Parathyroid adenoma (tissue), 2 donors: ENCODE measurements around the gene B3GALT5.

Experiments used
- H2AFZ ChIP-seq: fragments of 300-600 bp; sonication (generic); one replicate; pipeline ENCODE4 v1.7.0; 2017; ENCODE audit warnings: antibody characterized with exemption, mild to moderate bottlenecking
- H3K27ac ChIP-seq: fragments of 300-600 bp; sonication (generic); one replicate; pipeline ENCODE4 v1.7.0; 2017
- H3K27me3 ChIP-seq: fragments of 300-600 bp; sonication (generic); one replicate; pipeline ENCODE4 v1.7.0; 2017; ENCODE audit warnings: low read length; ENCODE audit not compliant: control insufficient read depth, insufficient read depth
- H3K36me3 ChIP-seq: fragments of 300-600 bp; sonication (generic); one replicate; pipeline ENCODE4 v1.7.0; 2017; ENCODE audit warnings: low read length; ENCODE audit not compliant: control insufficient read depth, insufficient read depth
- H3K4me1 ChIP-seq: fragments of 300-600 bp; sonication (generic); one replicate; pipeline ENCODE4 v1.7.0; 2017; ENCODE audit warnings: control low read depth
- H3K4me2 ChIP-seq: fragments of 300-600 bp; sonication (generic); one replicate; pipeline ENCODE4 v1.7.0; 2017; ENCODE audit warnings: low read length
- H3K4me3 ChIP-seq: fragments of 300-600 bp; sonication (generic); one replicate; pipeline ENCODE4 v1.7.0; 2017; ENCODE audit warnings: low read depth, low read length
- H3K79me2 ChIP-seq: fragments of 300-600 bp; sonication (generic); one replicate; pipeline ENCODE4 v1.7.0; 2017; ENCODE audit warnings: control low read depth
- H3K9ac ChIP-seq: fragments of 300-600 bp; sonication (generic); one replicate; pipeline ENCODE4 v1.7.0; 2017; ENCODE audit warnings: mild to moderate bottlenecking
- H3K9me3 ChIP-seq: fragments of 300-600 bp; sonication (generic); one replicate; pipeline ENCODE4 v1.7.0; 2017; ENCODE audit warnings: low read length; ENCODE audit not compliant: control insufficient read depth
- CTCF ChIP-seq: fragments of 300-600 bp; sonication (generic); IDR thresholded peaks from one replicate; pipeline ENCODE4 v1.7.0; 2017; ENCODE audit warnings: antibody characterized with exemption, mild to moderate bottlenecking
- donor health status: primary hyperparathyroidism.

The B3GALT5 gene

DNA sequence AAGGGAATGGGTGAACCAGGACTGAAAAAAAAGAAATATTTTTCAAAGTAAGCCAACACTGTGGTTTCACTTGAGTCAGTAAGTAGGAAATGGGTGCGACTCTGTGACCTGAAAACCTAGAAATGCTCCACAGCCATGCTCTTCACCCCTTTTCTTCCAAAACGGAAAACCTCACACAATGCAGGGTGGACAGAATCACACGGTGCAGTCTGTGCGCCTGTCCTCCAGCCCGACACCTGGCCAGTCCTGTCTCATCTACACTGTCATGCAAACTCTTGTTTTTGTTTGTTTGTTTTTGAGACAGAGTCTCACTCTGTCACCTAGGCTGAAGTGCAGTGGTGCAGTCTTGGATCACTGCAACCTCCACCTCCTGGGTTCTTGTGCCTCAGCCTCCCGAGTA lies 53.3 kb downstream of the B3GALT5 start:
- Histone ChIP-seq H3K27me3 (no peaks in the 10 kb centered on the region), H3K9me3 (no peaks in the 10 kb centered on the region), H3K27ac (no peak overlapping the region), H3K36me3 (no peaks in the 10 kb centered on the region), H3K4me3 (no peak overlapping the region), H3K4me1 (no peaks in the 10 kb centered on the region), H2AFZ (no peak overlapping the region), H3K9ac (no peak overlapping the region), H3K79me2 (no peaks in the 10 kb centered on the region), H3K4me2 (no peak overlapping the region)
- no peak for TF ChIP-seq CTCF

GRCh38 chr21:39666681-39667315 lies 54.1 kb downstream of the B3GALT5 start:
- Histone ChIP-seq H2AFZ (no peak overlapping the region), H3K4me3 (no peak overlapping the region), H3K9me3 (no peaks in the 10 kb centered on the region), H3K36me3 (no peaks in the 10 kb centered on the region), H3K9ac (no peak overlapping the region), H3K27ac (no peak overlapping the region), H3K79me2 (no peaks in the 10 kb centered on the region), H3K4me1 (no peaks in the 10 kb centered on the region), H3K4me2 (no peak overlapping the region), H3K27me3 (no peaks in the 10 kb centered on the region)
- no peak for TF ChIP-seq CTCF

- Histone ChIP-seq H3K27ac (no peak overlapping the region), H3K36me3 (no peaks in the 10 kb centered on the region), H3K4me1 (no peaks in the 10 kb centered on the region), H3K79me2 (no peaks in the 10 kb centered on the region), H3K4me3 (no peak overlapping the region), H2AFZ (no peak overlapping the region), H3K9me3 (no peaks in the 10 kb centered on the region), H3K9ac (no peak overlapping the region), H3K4me2 (no peak overlapping the region), H3K27me3 (no peaks in the 10 kb centered on the region)
- TF ChIP-seq CTCF, result no peak
These were observed 54.7 kb downstream of the B3GALT5 start for GRCh38 chr21:39667353-39667891.

GRCh38 chr21:39668369-39668768 lies 55.6 kb downstream of the B3GALT5 start:
- no peaks in the 10 kb centered on the region for H3K79me2 ChIP-seq
- no peaks in the 10 kb centered on the region for H3K36me3 ChIP-seq
- no peak overlapping the region for H3K4me2 ChIP-seq
- no peak overlapping the region for H3K27ac ChIP-seq
- no peak overlapping the region for H3K4me3 ChIP-seq
- H2AFZ ChIP-seq, result no peak overlapping the region
- no peaks in the 10 kb centered on the region for H3K27me3 ChIP-seq
- TF ChIP-seq CTCF, result no peak
- H3K4me1 ChIP-seq, result no peaks in the 10 kb centered on the region
- H3K9ac ChIP-seq, result no peak overlapping the region
- no peaks in the 10 kb centered on the region for H3K9me3 ChIP-seq

- Histone ChIP-seq H3K79me2 (no peaks in the 10 kb centered on the region), H3K36me3 (no peaks in the 10 kb centered on the region), H3K27me3 (no peaks in the 10 kb centered on the region), H3K27ac (no peak overlapping the region), H3K4me2 (no peak overlapping the region), H3K9ac (no peak overlapping the region), H2AFZ (no peak overlapping the region), H3K4me1 (no peaks in the 10 kb centered on the region), H3K4me3 (no peak overlapping the region), H3K9me3 (no peaks in the 10 kb centered on the region)
- TF ChIP-seq CTCF, result no peak
These were observed 56.7 kb downstream of the B3GALT5 start for GRCh38 chr21:39669485-39669884.
